Breast epithelium (tissue), 4 donors: ENCODE results near the gene AP5M1. TPM values are rescaled to one million over a fixed set of nuclear protein-coding genes. Genes with fewer than 3 reads are reported as not detected.

Source experiments
- DNase-seq, 2 donors: peaks; one replicate each; pipeline ENCODE4 v3.0.0-alpha.2; 2019; ENCODE audit warnings: low spot score in 2 of 2
- H3K27ac ChIP-seq, 2 donors: fragments of 200-600 bp; sonication (generic) in 1 of 2; one replicate each; pipeline ENCODE4 v1.5.1; 2016 to 2019; ENCODE audit warnings: mild to moderate bottlenecking in 1 of 2
- H3K27me3 ChIP-seq, 2 donors: fragments of 200-600 bp; sonication (generic) in 1 of 2; one replicate each; pipeline versions ENCODE4 v1.5.1 to v1.6.0; 2017 to 2019; ENCODE audit warnings: control low read depth in 1 of 2, mild to moderate bottlenecking in 1 of 2
- H3K36me3 ChIP-seq: fragments of 200-600 bp; one replicate; pipeline ENCODE4 v1.5.1; 2019
- H3K4me1 ChIP-seq, 2 donors: fragments of 200-600 bp; sonication (generic); one replicate each; pipeline ENCODE4 v1.5.1; 2016 to 2019; ENCODE audit warnings: control low read depth in 1 of 2
- H3K4me3 ChIP-seq, 3 donors: fragments of 200-600 bp; sonication (generic); 1 replicate in 2 of 3; 2 replicates in 1 of 3; pipeline ENCODE4 v1.5.1; 2016 to 2019; ENCODE audit warnings: mild to moderate bottlenecking in 3 of 3, moderate library complexity in 2 of 3
- H3K9me3 ChIP-seq, 2 donors: fragments of 200-600 bp; sonication (generic) in 1 of 2; one replicate each; pipeline ENCODE4 v1.5.1; 2016 to 2019; ENCODE audit warnings: control low read depth in 1 of 2
- POLR2A ChIP-seq: fragments of 450-650 bp; IDR thresholded peaks from one replicate; pipeline ENCODE4 v1.6.1; 2016; ENCODE audit warnings: antibody characterized with exemption, mild to moderate bottlenecking, moderate library complexity
- POLR2AphosphoS5 ChIP-seq, 3 donors: sonication (generic); formaldehyde crosslinking; IDR thresholded peaks; one replicate each; pipeline ENCODE4 v1.6.1; 2017; ENCODE audit warnings: antibody characterized with exemption in 3 of 3
- intact Hi-C: fragments of 100-400 bp; cut with DNase I; formaldehyde crosslinking; loops from one replicate; pipeline ENCODE4 v1.15.1; 2023; ENCODE audit warnings: low total_unique reads
- total RNA-seq, 3 donors: library from RNA; depleted of rRNA; stranded (reverse); fragments of >200 nt; gene quantifications; one replicate each; pipeline ENCODE4 v1.1.0, GENCODE V29; 2016
- TF ChIP-seq, protein P1 (sequence below), 3 donors: fragments of 450-650 bp; IDR thresholded peaks; one replicate each; pipeline ENCODE4 v1.5.1; 2016 to 2017; ENCODE audit warnings: antibody characterized with exemption in 3 of 3, mild to moderate bottlenecking in 3 of 3, moderate library complexity in 3 of 3

AP5M1 gene
- total RNA-seq, 3 donors from 2014 or later: 24.6 to 33.5 (median 25.6) TPM

- TF ChIP-seq, protein P1, sequence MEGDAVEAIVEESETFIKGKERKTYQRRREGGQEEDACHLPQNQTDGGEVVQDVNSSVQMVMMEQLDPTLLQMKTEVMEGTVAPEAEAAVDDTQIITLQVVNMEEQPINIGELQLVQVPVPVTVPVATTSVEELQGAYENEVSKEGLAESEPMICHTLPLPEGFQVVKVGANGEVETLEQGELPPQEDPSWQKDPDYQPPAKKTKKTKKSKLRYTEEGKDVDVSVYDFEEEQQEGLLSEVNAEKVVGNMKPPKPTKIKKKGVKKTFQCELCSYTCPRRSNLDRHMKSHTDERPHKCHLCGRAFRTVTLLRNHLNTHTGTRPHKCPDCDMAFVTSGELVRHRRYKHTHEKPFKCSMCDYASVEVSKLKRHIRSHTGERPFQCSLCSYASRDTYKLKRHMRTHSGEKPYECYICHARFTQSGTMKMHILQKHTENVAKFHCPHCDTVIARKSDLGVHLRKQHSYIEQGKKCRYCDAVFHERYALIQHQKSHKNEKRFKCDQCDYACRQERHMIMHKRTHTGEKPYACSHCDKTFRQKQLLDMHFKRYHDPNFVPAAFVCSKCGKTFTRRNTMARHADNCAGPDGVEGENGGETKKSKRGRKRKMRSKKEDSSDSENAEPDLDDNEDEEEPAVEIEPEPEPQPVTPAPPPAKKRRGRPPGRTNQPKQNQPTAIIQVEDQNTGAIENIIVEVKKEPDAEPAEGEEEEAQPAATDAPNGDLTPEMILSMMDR (IDR thresholded peaks at IDR 0.05): no peak
- TF ChIP-seq POLR2A: no peak
- TF ChIP-seq POLR2AphosphoS5 (IDR thresholded peaks at IDR 0.05): no peak
- no peak overlapping the region for H3K4me3 ChIP-seq
- H3K27ac ChIP-seq: no peak overlapping the region
- no peaks in the 10 kb centered on the region for H3K9me3 ChIP-seq
- no peaks in the 10 kb centered on the region for H3K36me3 ChIP-seq
- DNase-seq: no peak
- H3K4me1 ChIP-seq: no peaks in the 10 kb centered on the region
- no peaks in the 10 kb centered on the region for H3K27me3 ChIP-seq
- intact Hi-C loops: no loop called here
Measured at GRCh38 chr14:57345106-57345505, 76.3 kb downstream of the AP5M1 start.

DNA sequence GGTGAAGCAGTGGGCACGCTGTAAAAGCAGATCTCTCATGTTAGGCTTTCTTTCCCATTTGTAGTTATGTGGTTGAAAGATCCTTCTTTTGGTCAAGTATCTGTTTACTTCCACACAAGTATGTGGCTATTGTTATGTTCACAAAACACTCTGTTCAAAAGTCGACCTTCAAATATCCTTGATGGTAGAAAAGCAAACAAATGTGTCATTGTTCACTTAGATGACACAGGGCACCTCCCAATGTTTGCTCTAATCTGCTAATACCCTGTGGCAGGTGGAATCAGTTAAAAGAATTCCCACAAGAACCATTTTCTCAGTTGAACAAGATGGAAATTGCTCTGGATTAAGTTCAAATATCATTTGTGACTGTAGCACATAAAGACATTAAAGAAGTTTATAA is 78.0 kb downstream of the AP5M1 start:
- H3K27me3 ChIP-seq: no peaks in the 10 kb centered on the region
- H3K27ac ChIP-seq: no peak overlapping the region
- H3K9me3 ChIP-seq: no peaks in the 10 kb centered on the region
- intact Hi-C loops: no loop called here
- TF ChIP-seq, protein P1 (IDR thresholded peaks at IDR 0.05): no peak
- TF ChIP-seq POLR2AphosphoS5 (IDR thresholded peaks at IDR 0.05) (no peak), POLR2A (no peak)
- no peak for DNase-seq
- H3K36me3 ChIP-seq: no peaks in the 10 kb centered on the region
- H3K4me1 ChIP-seq: no peaks in the 10 kb centered on the region
- H3K4me3 ChIP-seq: no peak overlapping the region

Other genes starting within 250 kb of the AP5M1 start
- 10 to 100 TPM; 40.3 to 53.4 (median 48.9) TPM for gene EXOC5, start 66 bp upstream of the AP5M1 start, total RNA-seq
- gene NAA30, start 121.6 kb downstream of the AP5M1 start, total RNA-seq: 10 to 100 TPM; 15.1 to 24.1 (median 17.3) TPM
- gene CCDC198, start 224.9 kb downstream of the AP5M1 start, total RNA-seq: not detected